Testis (tissue), 2 donors: ENCODE measurements around the gene ADAM12.

ENCODE experiments used
- POLR2A ChIP-seq: fragments of 450-650 bp; IDR thresholded peaks from one replicate; pipeline ENCODE4 v1.6.1; 2017; ENCODE audit warnings: antibody characterized with exemption, mild to moderate bottlenecking, moderate library complexity
- TF ChIP-seq, protein P1 (sequence below), 3 experiments: fragments of 450-650 bp in 2 of 3; fragments of 200-600 bp in 1 of 3; sonication (generic) in 1 of 3; IDR thresholded peaks; one replicate each; pipeline ENCODE4 v1.5.1; 2016 to 2019; ENCODE audit warnings: antibody characterized with exemption in 3 of 3, mild to moderate bottlenecking in 2 of 3, moderate library complexity in 1 of 3

DNA sequence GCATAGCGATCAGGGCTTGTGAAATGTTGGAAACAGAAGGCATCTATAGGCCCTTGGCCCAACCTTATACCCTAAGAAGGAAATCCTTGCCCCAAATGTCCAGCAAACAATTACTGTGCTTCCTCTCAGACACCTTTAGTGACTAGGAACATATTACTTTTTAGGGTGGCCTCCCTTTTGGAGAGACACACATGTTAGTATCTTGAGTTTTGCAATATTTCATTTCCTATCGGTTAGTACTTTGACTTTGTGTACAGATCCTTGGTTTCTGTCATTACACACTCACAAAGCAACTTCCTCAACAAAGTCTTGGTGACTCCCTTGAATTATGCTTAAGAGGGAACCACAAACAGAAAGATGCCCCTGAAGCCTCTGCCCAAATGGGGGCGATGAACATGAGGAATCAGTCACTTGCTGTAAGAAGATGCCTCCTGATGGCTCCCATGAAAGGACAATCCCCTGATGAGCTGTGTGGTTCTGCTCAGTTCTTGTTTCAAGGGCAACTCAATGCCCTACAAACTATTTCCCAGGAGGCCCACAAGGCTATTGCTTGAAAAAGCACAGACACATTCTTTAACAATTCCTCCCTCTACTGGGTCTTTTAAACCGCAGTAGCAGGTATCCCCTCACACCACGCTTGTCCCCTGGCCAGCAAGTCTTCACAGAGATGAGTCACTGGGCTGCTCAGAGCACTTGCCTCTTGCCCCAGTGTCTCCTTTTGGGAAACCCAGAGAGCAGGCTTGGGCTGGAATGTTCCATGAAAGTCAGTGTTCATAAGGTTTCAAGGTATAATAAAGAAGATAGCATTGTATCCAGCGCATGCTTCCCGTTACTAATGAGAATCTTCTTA is 295.7 kb downstream of the ADAM12 start:
- TF ChIP-seq, protein P1, sequence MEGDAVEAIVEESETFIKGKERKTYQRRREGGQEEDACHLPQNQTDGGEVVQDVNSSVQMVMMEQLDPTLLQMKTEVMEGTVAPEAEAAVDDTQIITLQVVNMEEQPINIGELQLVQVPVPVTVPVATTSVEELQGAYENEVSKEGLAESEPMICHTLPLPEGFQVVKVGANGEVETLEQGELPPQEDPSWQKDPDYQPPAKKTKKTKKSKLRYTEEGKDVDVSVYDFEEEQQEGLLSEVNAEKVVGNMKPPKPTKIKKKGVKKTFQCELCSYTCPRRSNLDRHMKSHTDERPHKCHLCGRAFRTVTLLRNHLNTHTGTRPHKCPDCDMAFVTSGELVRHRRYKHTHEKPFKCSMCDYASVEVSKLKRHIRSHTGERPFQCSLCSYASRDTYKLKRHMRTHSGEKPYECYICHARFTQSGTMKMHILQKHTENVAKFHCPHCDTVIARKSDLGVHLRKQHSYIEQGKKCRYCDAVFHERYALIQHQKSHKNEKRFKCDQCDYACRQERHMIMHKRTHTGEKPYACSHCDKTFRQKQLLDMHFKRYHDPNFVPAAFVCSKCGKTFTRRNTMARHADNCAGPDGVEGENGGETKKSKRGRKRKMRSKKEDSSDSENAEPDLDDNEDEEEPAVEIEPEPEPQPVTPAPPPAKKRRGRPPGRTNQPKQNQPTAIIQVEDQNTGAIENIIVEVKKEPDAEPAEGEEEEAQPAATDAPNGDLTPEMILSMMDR (IDR thresholded peaks at IDR 0.05), result no peak
- no peak for TF ChIP-seq POLR2A
